SK-N-SH (cell line): ENCODE results near the gene EYA3. TPM values are rescaled to one million over a fixed set of nuclear protein-coding genes. Genes with fewer than 3 reads are reported as not detected.

Experiments
- CTCF ChIA-PET: fragments of 300-600, 350-600 bp; formaldehyde crosslinking; extraction: SDS; loops from one replicate; lab custom pipeline; 2021; lab: Yijun Ruan, JAX
- POLR2A ChIA-PET: fragments of 350-600 bp; sonication (Branson Sonifier 250); formaldehyde crosslinking; extraction: SDS; loops from one replicate; lab custom pipeline; 2020; ENCODE audit warnings: antibody characterized with exemption, inconsistent platforms; lab: Yijun Ruan, JAX
- DNase-seq: peaks from one replicate; pipeline ENCODE4 v3.0.0; 2012
- H2AFZ ChIP-seq: fragments of 200-600 bp; sonication (generic); 2 replicates; pipeline ENCODE4 v1.8.1; 2016; ENCODE audit warnings: antibody characterized with exemption, mild to moderate bottlenecking, low read depth
- H3F3A ChIP-seq: fragments of 200-600 bp; sonication (generic); replicated peaks from 2 replicates; pipeline ENCODE3; 2016; ENCODE audit warnings: antibody characterized with exemption, mild to moderate bottlenecking; ENCODE audit not compliant: insufficient read depth
- H3K27ac ChIP-seq, 2 experiments: fragments of 200-500 bp in 1 of 2; fragments of 200-600 bp in 1 of 2; sonication (Bioruptor generic) in 1 of 2; sonication (generic), shearing (Covaris generic) in 1 of 2; 2 replicates each; pipeline versions ENCODE4 v1.5.1 to v1.6.1; 2014 to 2016; ENCODE audit warnings: low read depth in 2 of 2, inconsistent platforms in 1 of 2, low read length in 1 of 2, mild to moderate bottlenecking in 1 of 2, mixed read lengths in 1 of 2
- H3K27me3 ChIP-seq: fragments of 200-600 bp; sonication (generic), shearing (Covaris generic); 2 replicates; pipeline ENCODE4 v1.6.1; 2016; ENCODE audit warnings: mixed run types; ENCODE audit not compliant: insufficient read depth
- H3K36me3 ChIP-seq, 2 experiments: fragments of 200-500 bp in 1 of 2; fragments of 200-600 bp in 1 of 2; sonication (Bioruptor generic) in 1 of 2; sonication (generic) in 1 of 2; replicated peaks in 1 of 2; 2 replicates each; pipeline versions ENCODE3 to v1.5.1; 2014 to 2016; ENCODE audit warnings: low read length in 1 of 2, mild to moderate bottlenecking in 1 of 2; ENCODE audit not compliant: insufficient read depth in 2 of 2, control insufficient read depth in 1 of 2
- H3K4me1 ChIP-seq, 2 experiments: fragments of 200-500 bp in 1 of 2; fragments of 200-600 bp in 1 of 2; sonication (Bioruptor generic) in 1 of 2; sonication (generic), shearing (Covaris generic) in 1 of 2; 2 replicates each; pipeline versions ENCODE4 v1.5.1 to v1.6.1; 2014 to 2016; ENCODE audit warnings: low read depth in 1 of 2, low read length in 1 of 2, mixed run types in 1 of 2; ENCODE audit not compliant: insufficient read depth in 2 of 2, control insufficient read depth in 1 of 2
- H3K4me2 ChIP-seq: fragments of 200-600 bp; sonication (generic), shearing (Covaris generic); 2 replicates; pipeline ENCODE4 v1.6.1; 2017; ENCODE audit warnings: mixed run types
- H3K4me3 ChIP-seq, 2 experiments: fragments of 200-500 bp in 1 of 2; fragments of 200-600 bp in 1 of 2; sonication (Bioruptor generic) in 1 of 2; sonication (generic), shearing (Covaris generic) in 1 of 2; 2 replicates each; pipeline versions ENCODE4 v1.5.1 to v1.8.1; 2014 to 2016; ENCODE audit warnings: low read depth in 2 of 2, inconsistent platforms in 1 of 2, low read length in 1 of 2, mild to moderate bottlenecking in 1 of 2, mixed read lengths in 1 of 2, moderate library complexity in 1 of 2
- H3K79me2 ChIP-seq: fragments of 200-600 bp; sonication (generic); 2 replicates; pipeline ENCODE4 v1.8.1; 2017; ENCODE audit warnings: mild to moderate bottlenecking; ENCODE audit not compliant: insufficient read depth
- H3K9ac ChIP-seq: fragments of 200-600 bp; sonication (generic); 2 replicates; pipeline ENCODE4 v1.6.1; 2017; ENCODE audit warnings: mixed run types
- H3K9me2 ChIP-seq: fragments of 200-600 bp; sonication (generic); 2 replicates; pipeline ENCODE4 v1.6.1; 2017; ENCODE audit warnings: mixed run types
- H3K9me3 ChIP-seq: fragments of 200-600 bp; sonication (generic); 2 replicates; pipeline ENCODE4 v1.6.1; 2017; ENCODE audit warnings: mixed run types, mild to moderate bottlenecking, moderate library complexity
- H4K20me1 ChIP-seq: fragments of 200-600 bp; sonication (generic); 2 replicates; pipeline ENCODE4 v1.6.1; 2017; ENCODE audit warnings: mild to moderate bottlenecking, mixed run types; ENCODE audit not compliant: insufficient read depth
- EZH2phosphoT487 ChIP-seq: fragments of 200-600 bp; sonication (generic); IDR thresholded peaks from 2 replicates; pipeline ENCODE4 v1.6.1; 2017; ENCODE audit warnings: low read depth, mixed run types, mild to moderate bottlenecking, antibody characterized with exemption, moderate library complexity, borderline replicate concordance
- FOSL2 ChIP-seq: IDR thresholded peaks from 2 replicates; pipeline ENCODE4 v1.4.0; 2012; ENCODE audit warnings: low read depth, mild to moderate bottlenecking, moderate library complexity, borderline replicate concordance
- GABPA ChIP-seq: IDR thresholded peaks from 2 replicates; pipeline ENCODE4 v1.4.0; 2012; ENCODE audit warnings: low read depth, mild to moderate bottlenecking
- GATA2 ChIP-seq: sonication (generic); formaldehyde crosslinking; IDR thresholded peaks from 2 replicates; pipeline ENCODE4 v1.5.0; 2020; ENCODE audit warnings: mild to moderate bottlenecking, missing genetic modification reagents
- RCOR1 ChIP-seq: fragments of 150-350 bp; IDR thresholded peaks from 2 replicates; pipeline ENCODE4 v1.6.1; 2017; ENCODE audit warnings: antibody characterized with exemption, low read length
- RFX5 ChIP-seq: IDR thresholded peaks from 2 replicates; pipeline ENCODE4 v1.6.1; 2012; ENCODE audit warnings: mild to moderate bottlenecking, improper control_type of control experiment, low read length
- RXRA ChIP-seq: IDR thresholded peaks from 2 replicates; pipeline ENCODE4 v1.4.0; 2012; ENCODE audit warnings: low read depth, mild to moderate bottlenecking, borderline replicate concordance
- SIN3A ChIP-seq: IDR thresholded peaks from 2 replicates; pipeline ENCODE4 v1.6.1; 2012; ENCODE audit warnings: low read depth, mild to moderate bottlenecking, low read length, moderate library complexity, borderline replicate concordance
- SMC3 ChIP-seq: IDR thresholded peaks from 2 replicates; pipeline ENCODE4 v1.6.1; 2012; ENCODE audit warnings: low read depth, low read length, improper control_type of control experiment
- WGBS: methylation state at CpG from one replicate; pipeline ENCODE4 v1.1.6; 2017; ENCODE audit warnings: low lambda C conversion rate; 5-methylcytosine and 5-hydroxymethylcytosine counted together
- polyA plus RNA-seq, 3 experiments: library from polyadenylated mRNA; depleted of rRNA; stranded (reverse); fragments of >200 nt; gene quantifications; 2 replicates each; pipeline ENCODE4 v1.2.3, GENCODE V29; 2012
- TF ChIP-seq, protein P1 (sequence below): IDR thresholded peaks from 2 replicates; pipeline ENCODE4 v1.4.0; 2012; ENCODE audit warnings: low read depth

The EYA3 gene
- polyA plus RNA-seq, 1 of the 3 experiments (the other 2 are of a cell fraction): 6.5 TPM

DNA sequence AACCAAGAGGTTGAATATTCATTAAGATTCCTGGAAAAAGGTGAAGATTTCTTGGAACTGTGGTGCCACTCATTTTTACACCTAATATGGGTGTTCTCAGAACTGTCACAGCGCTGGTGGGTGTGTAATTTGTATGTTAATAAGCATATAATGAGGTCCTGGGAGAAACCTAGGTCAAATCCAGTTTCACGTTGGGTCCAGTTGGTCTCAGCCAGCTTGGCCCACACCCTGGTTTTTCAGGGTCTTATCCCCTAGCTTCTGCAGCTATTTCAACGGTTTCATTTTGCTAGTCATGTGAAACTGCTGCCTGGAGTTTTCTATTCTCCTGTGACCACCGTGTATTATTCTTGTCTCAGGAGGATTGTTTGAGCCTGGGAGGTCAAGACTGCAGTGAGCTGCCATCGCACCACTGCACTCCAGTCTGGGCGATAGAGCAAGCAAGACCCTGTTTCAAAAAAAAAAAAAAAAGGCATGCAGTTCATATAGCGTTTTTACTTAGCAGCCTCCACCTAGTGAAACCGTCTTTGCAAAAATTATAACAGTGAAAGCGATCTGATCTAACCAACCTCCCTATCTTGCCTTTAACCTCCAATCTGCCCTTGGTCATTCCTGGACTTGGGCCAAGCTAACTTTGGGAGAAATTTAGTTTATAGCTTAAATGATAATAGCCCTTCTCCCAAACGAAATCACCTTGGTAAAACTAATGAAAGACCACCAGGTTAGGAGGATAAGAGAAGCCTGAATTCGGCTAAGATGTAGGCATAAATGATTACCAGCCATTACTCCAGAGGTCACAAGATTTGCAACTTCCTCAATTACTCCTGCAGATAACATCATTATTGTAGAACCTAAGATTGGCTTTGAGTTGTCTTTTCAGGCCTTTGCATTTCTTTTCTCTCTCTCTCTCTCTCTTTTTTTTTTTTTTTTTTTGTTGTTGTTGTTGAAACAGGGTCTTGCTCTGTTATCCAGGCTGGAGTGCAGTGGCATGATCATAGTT, 44.1 kb upstream of the EYA3 start:
- no peaks in the 10 kb centered on the region for H3K4me1 ChIP-seq
- DNase-seq: no peak
- ChIA-PET POLR2A (no interaction called here), CTCF (no interaction called here)
- H4K20me1 ChIP-seq: no peaks in the 10 kb centered on the region
- H3F3A ChIP-seq: no peaks in the 10 kb centered on the region
- H3K9me2 ChIP-seq: no peaks in the 10 kb centered on the region
- H2AFZ ChIP-seq: no peak overlapping the region
- no peaks in the 10 kb centered on the region for H3K36me3 ChIP-seq
- H3K27ac ChIP-seq: no peak overlapping the region
- H3K4me3 ChIP-seq: no peak overlapping the region
- no peaks in the 10 kb centered on the region for H3K79me2 ChIP-seq
- H3K9ac ChIP-seq: no peak overlapping the region
- TF ChIP-seq SMC3: no peak
- TF ChIP-seq GABPA: no peak
- no peak for TF ChIP-seq RFX5
- TF ChIP-seq, protein P1, sequence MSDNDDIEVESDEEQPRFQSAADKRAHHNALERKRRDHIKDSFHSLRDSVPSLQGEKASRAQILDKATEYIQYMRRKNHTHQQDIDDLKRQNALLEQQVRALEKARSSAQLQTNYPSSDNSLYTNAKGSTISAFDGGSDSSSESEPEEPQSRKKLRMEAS: no peak
- no peaks in the 10 kb centered on the region for H3K27me3 ChIP-seq
- WGBS: 77% methylated on average over 11 of the region's 11 CpGs
- no peak overlapping the region for H3K4me2 ChIP-seq
- H3K9me3 ChIP-seq: no peaks in the 10 kb centered on the region

DNA sequence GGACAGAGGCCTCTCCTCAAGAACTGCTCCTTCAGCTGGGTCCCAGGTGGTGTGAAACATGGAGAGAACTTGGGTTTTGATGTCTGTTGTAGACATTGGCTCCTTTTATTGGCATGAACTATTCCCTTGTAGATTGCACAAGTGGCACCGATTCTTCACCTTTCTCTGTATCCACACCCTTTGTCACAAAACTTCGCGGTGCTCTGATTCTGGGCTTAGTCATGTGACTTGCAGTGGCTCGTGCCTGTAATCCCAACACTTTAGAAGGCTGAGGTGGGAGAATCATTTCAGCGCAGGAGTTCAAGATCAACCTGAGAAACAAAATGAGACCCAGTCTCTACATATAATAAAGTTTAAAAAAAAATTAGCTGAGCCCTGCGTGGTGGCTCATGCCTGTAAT, 42.5 kb upstream of the EYA3 start:
- Histone ChIP-seq H3K4me1 (no peaks in the 10 kb centered on the region), H4K20me1 (no peaks in the 10 kb centered on the region), H3K27ac (no peak overlapping the region), H3K9me3 (no peaks in the 10 kb centered on the region), H3K4me2 (no peak overlapping the region), H3K27me3 (no peaks in the 10 kb centered on the region; the same call in 1 of the 2 replicates), H3F3A (no peaks in the 10 kb centered on the region), H3K36me3 (no peaks in the 10 kb centered on the region), H3K9ac (no peak overlapping the region), H2AFZ (no peak overlapping the region), H3K4me3 (no peak overlapping the region), H3K9me2 (no peaks in the 10 kb centered on the region), H3K79me2 (no peaks in the 10 kb centered on the region)
- WGBS: 83% methylated on average over 6 of the region's 6 CpGs
- DNase-seq: no peak
- ChIA-PET CTCF (no interaction called here), POLR2A (no interaction called here)
- TF ChIP-seq SIN3A (no peak), RCOR1 (no peak), FOSL2 (no peak), EZH2phosphoT487 (no peak)

DNA sequence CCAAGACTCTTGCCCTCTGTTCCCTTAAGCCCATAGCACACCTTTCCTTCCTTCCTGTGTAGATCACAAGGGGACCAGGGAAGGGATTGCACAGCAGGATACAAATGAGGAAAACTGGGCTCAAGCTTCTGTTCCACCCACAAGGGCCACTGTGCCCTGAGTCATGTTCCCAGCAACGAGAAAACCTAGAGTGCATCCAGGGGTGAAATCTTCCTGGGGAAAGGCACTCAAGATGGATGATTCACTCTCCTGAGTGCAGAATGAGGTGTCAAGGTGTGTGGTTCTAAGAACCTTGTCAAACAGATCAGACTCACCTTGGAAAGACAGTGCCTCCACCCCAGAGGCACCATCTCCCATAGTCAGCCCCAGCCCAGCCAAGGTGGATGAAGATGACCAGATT, 40.7 kb upstream of the EYA3 start:
- Histone ChIP-seq H3K9ac (no peak overlapping the region), H3K27me3 (no peaks in the 10 kb centered on the region; the same call in 1 of the 2 replicates), H3K4me1 (no peaks in the 10 kb centered on the region), H3K9me3 (no peaks in the 10 kb centered on the region), H4K20me1 (no peaks in the 10 kb centered on the region), H2AFZ (no peak overlapping the region), H3F3A (no peaks in the 10 kb centered on the region), H3K9me2 (no peaks in the 10 kb centered on the region), H3K27ac (no peak overlapping the region), H3K4me3 (no peak overlapping the region), H3K79me2 (no peaks in the 10 kb centered on the region), H3K36me3 (no peaks in the 10 kb centered on the region), H3K4me2 (no peak overlapping the region)
- DNase-seq: no peak
- 30% methylated on average over 1 of the region's 1 CpG for WGBS
- TF ChIP-seq GATA2 (CRISPR knock-in tag) (no peak), RXRA (peak; percentile 23; the same call in 1 of the 2 replicates)
- CTCF ChIA-PET: no interaction called here
- POLR2A ChIA-PET: no interaction called here
